SK-N-SH (cell line): ENCODE data around the gene CPNE4. TPM values are rescaled to one million over a fixed set of nuclear protein-coding genes. Genes with fewer than 3 reads are reported as not detected.

Experiments
- CTCF ChIA-PET: fragments of 300-600, 350-600 bp; formaldehyde crosslinking; extraction: SDS; loops from one replicate; lab custom pipeline; 2021; lab: Yijun Ruan, JAX
- POLR2A ChIA-PET: fragments of 350-600 bp; sonication (Branson Sonifier 250); formaldehyde crosslinking; extraction: SDS; loops from one replicate; lab custom pipeline; 2020; ENCODE audit warnings: antibody characterized with exemption, inconsistent platforms; lab: Yijun Ruan, JAX
- DNase-seq: peaks from one replicate; pipeline ENCODE4 v3.0.0; 2012
- H2AFZ ChIP-seq: fragments of 200-600 bp; sonication (generic); 2 replicates; pipeline ENCODE4 v1.8.1; 2016; ENCODE audit warnings: antibody characterized with exemption, mild to moderate bottlenecking, low read depth
- H3F3A ChIP-seq: fragments of 200-600 bp; sonication (generic); replicated peaks from 2 replicates; pipeline ENCODE3; 2016; ENCODE audit warnings: antibody characterized with exemption, mild to moderate bottlenecking; ENCODE audit not compliant: insufficient read depth
- H3K27ac ChIP-seq, 2 experiments: fragments of 200-500 bp in 1 of 2; fragments of 200-600 bp in 1 of 2; sonication (Bioruptor generic) in 1 of 2; sonication (generic), shearing (Covaris generic) in 1 of 2; 2 replicates each; pipeline versions ENCODE4 v1.5.1 to v1.6.1; 2014 to 2016; ENCODE audit warnings: low read depth in 2 of 2, inconsistent platforms in 1 of 2, low read length in 1 of 2, mild to moderate bottlenecking in 1 of 2, mixed read lengths in 1 of 2
- H3K27me3 ChIP-seq: fragments of 200-600 bp; sonication (generic), shearing (Covaris generic); 2 replicates; pipeline ENCODE4 v1.6.1; 2016; ENCODE audit warnings: mixed run types; ENCODE audit not compliant: insufficient read depth
- H3K36me3 ChIP-seq, 2 experiments: fragments of 200-500 bp in 1 of 2; fragments of 200-600 bp in 1 of 2; sonication (Bioruptor generic) in 1 of 2; sonication (generic) in 1 of 2; replicated peaks in 1 of 2; 2 replicates each; pipeline versions ENCODE3 to v1.5.1; 2014 to 2016; ENCODE audit warnings: low read length in 1 of 2, mild to moderate bottlenecking in 1 of 2; ENCODE audit not compliant: insufficient read depth in 2 of 2, control insufficient read depth in 1 of 2
- H3K4me1 ChIP-seq, 2 experiments: fragments of 200-500 bp in 1 of 2; fragments of 200-600 bp in 1 of 2; sonication (Bioruptor generic) in 1 of 2; sonication (generic), shearing (Covaris generic) in 1 of 2; 2 replicates each; pipeline versions ENCODE4 v1.5.1 to v1.6.1; 2014 to 2016; ENCODE audit warnings: low read depth in 1 of 2, low read length in 1 of 2, mixed run types in 1 of 2; ENCODE audit not compliant: insufficient read depth in 2 of 2, control insufficient read depth in 1 of 2
- H3K4me2 ChIP-seq: fragments of 200-600 bp; sonication (generic), shearing (Covaris generic); 2 replicates; pipeline ENCODE4 v1.6.1; 2017; ENCODE audit warnings: mixed run types
- H3K4me3 ChIP-seq, 2 experiments: fragments of 200-500 bp in 1 of 2; fragments of 200-600 bp in 1 of 2; sonication (Bioruptor generic) in 1 of 2; sonication (generic), shearing (Covaris generic) in 1 of 2; 2 replicates each; pipeline versions ENCODE4 v1.5.1 to v1.8.1; 2014 to 2016; ENCODE audit warnings: low read depth in 2 of 2, inconsistent platforms in 1 of 2, low read length in 1 of 2, mild to moderate bottlenecking in 1 of 2, mixed read lengths in 1 of 2, moderate library complexity in 1 of 2
- H3K79me2 ChIP-seq: fragments of 200-600 bp; sonication (generic); 2 replicates; pipeline ENCODE4 v1.8.1; 2017; ENCODE audit warnings: mild to moderate bottlenecking; ENCODE audit not compliant: insufficient read depth
- H3K9ac ChIP-seq: fragments of 200-600 bp; sonication (generic); 2 replicates; pipeline ENCODE4 v1.6.1; 2017; ENCODE audit warnings: mixed run types
- H3K9me2 ChIP-seq: fragments of 200-600 bp; sonication (generic); 2 replicates; pipeline ENCODE4 v1.6.1; 2017; ENCODE audit warnings: mixed run types
- H3K9me3 ChIP-seq: fragments of 200-600 bp; sonication (generic); 2 replicates; pipeline ENCODE4 v1.6.1; 2017; ENCODE audit warnings: mixed run types, mild to moderate bottlenecking, moderate library complexity
- H4K20me1 ChIP-seq: fragments of 200-600 bp; sonication (generic); 2 replicates; pipeline ENCODE4 v1.6.1; 2017; ENCODE audit warnings: mild to moderate bottlenecking, mixed run types; ENCODE audit not compliant: insufficient read depth
- CTCF ChIP-seq: fragments of 200-600 bp; sonication (generic); IDR thresholded peaks from 2 replicates; pipeline ENCODE4 v1.6.1; 2017; ENCODE audit warnings: antibody characterized with exemption, mild to moderate bottlenecking, moderate library complexity
- GABPA ChIP-seq: IDR thresholded peaks from 2 replicates; pipeline ENCODE4 v1.4.0; 2012; ENCODE audit warnings: low read depth, mild to moderate bottlenecking
- MAX ChIP-seq: IDR thresholded peaks from 2 replicates; pipeline ENCODE4 v1.4.0; 2012; ENCODE audit warnings: low read depth
- MXI1 ChIP-seq: IDR thresholded peaks from 2 replicates; pipeline ENCODE4 v1.6.1; 2012; ENCODE audit warnings: mild to moderate bottlenecking, low read depth, low read length, improper control_type of control experiment
- RAD21 ChIP-seq: IDR thresholded peaks from 2 replicates; pipeline ENCODE4 v1.6.1; 2012; ENCODE audit warnings: mild to moderate bottlenecking, low read length
- RCOR1 ChIP-seq: fragments of 150-350 bp; IDR thresholded peaks from 2 replicates; pipeline ENCODE4 v1.6.1; 2017; ENCODE audit warnings: antibody characterized with exemption, low read length
- REST ChIP-seq: IDR thresholded peaks from 2 replicates; pipeline ENCODE4 v1.6.1; 2012; ENCODE audit warnings: mild to moderate bottlenecking, low read depth, low read length, moderate library complexity
- RFX5 ChIP-seq: IDR thresholded peaks from 2 replicates; pipeline ENCODE4 v1.6.1; 2012; ENCODE audit warnings: mild to moderate bottlenecking, improper control_type of control experiment, low read length
- SIN3A ChIP-seq: IDR thresholded peaks from 2 replicates; pipeline ENCODE4 v1.6.1; 2012; ENCODE audit warnings: low read depth, mild to moderate bottlenecking, low read length, moderate library complexity, borderline replicate concordance
- SMC3 ChIP-seq: IDR thresholded peaks from 2 replicates; pipeline ENCODE4 v1.6.1; 2012; ENCODE audit warnings: low read depth, low read length, improper control_type of control experiment
- WGBS: methylation state at CpG from one replicate; pipeline ENCODE4 v1.1.6; 2017; ENCODE audit warnings: low lambda C conversion rate; 5-methylcytosine and 5-hydroxymethylcytosine counted together
- polyA plus RNA-seq, 3 experiments: library from polyadenylated mRNA; depleted of rRNA; stranded (reverse); fragments of >200 nt; gene quantifications; 2 replicates each; pipeline ENCODE4 v1.2.3, GENCODE V29; 2012

Gene CPNE4
- polyA plus RNA-seq (2012; rRNA removed) = not detected in 2 replicates
- polyA plus RNA-seq (2012; cell fraction: cytosol; rRNA removed) = 0.03 and 0.04 TPM in 2 replicates
- 0.08 and 0.18 TPM in 2 replicates for polyA plus RNA-seq (2012; cell fraction: nucleus; rRNA removed)

- Histone ChIP-seq H3K36me3 (no peaks in the 10 kb centered on the region), H3K4me3 (peak within 1 kb of the TSS; percentile 45 to 64), H3K4me2 (peak within 1 kb of the TSS; percentile 69), H3K9ac (no peak within 1 kb of the TSS), H4K20me1 (no peaks in the 10 kb centered on the region), H3F3A (no peaks in the 10 kb centered on the region), H3K9me3 (no peaks in the 10 kb centered on the region), H3K27ac (no peak within 1 kb of the TSS), H2AFZ (no peak within 1 kb of the TSS), H3K79me2 (no peaks in the 10 kb centered on the region), H3K9me2 (no peaks in the 10 kb centered on the region), H3K27me3 (no peaks in the 10 kb centered on the region; the same call in 1 of the 2 replicates), H3K4me1 (peaks cover 0 to 8% of the 10 kb centered on the region in 2 experiments; a peak in 1 of 4 replicates)
- TF ChIP-seq RFX5 = peak; percentile 24; the same call in 1 of the 2 replicates
- peak; percentile 99 for TF ChIP-seq REST
- TF ChIP-seq RCOR1 = peak; percentile 64
- peak; percentile 82 for TF ChIP-seq CTCF
- no peak for TF ChIP-seq GABPA
- TF ChIP-seq MXI1 = peak; percentile 54; the same call in 1 of the 2 replicates
- peak; percentile 56; the same call in 1 of the 2 replicates for TF ChIP-seq SMC3
- peak; percentile 69 for TF ChIP-seq RAD21
- TF ChIP-seq MAX = no peak
- TF ChIP-seq SIN3A = peak; percentile 64; the same call in 1 of the 2 replicates
- WGBS = under 1% methylated on average over 27 of the region's 49 CpGs
- ChIA-PET CTCF (interaction anchor here (0.5 to 4.1 kb wide), 84 partner anchors 9 to 1032 kb away, joined by 3 to 58 read pairs (median 4); partner anchors contain the start of genes ASTE1 and NEK11), POLR2A (interaction anchor here (0.6 kb wide), 1 partner anchor 179 kb away, joined by 4 read pairs; no protein-coding TSS in a partner anchor)
- peak; percentile 93 for DNase-seq
These were observed at the start of gene CPNE4 for GRCh38 chr3:132034486-132035464. CPNE4 (minus strand) TSS chr3:132035014.
